ENCODE data around the gene RPS6KB2. TPM values are rescaled to one million over a fixed set of nuclear protein-coding genes. Genes with fewer than 3 reads are reported as not detected.
A peak's percentile ranks its signal among the peaks of the same experiment; 100 is the strongest.

The RPS6KB2 gene
- polyA plus RNA-seq (2013, experiment 1 of 2), result 43.4 TPM
- 42.5 TPM for polyA plus RNA-seq (2013, experiment 2 of 2)

GRCh38 chr11:67428052-67429001 lies at the start of gene RPS6KB2:
TSS of gene RPS6KB2 (plus strand) at chr11:67428494. CDS start at chr11:67428546, 52 bp downstream.
- Histone ChIP-seq H3K4me1 (ENCODE audit: control insufficient read depth, insufficient read depth, low read length, poor library complexity, severe bottlenecking) (peaks cover 6% of the 10 kb centered on the region), H3K4me3 (ENCODE audit: extremely low read depth, insufficient read depth, low read length, poor library complexity, severe bottlenecking) (peak within 1 kb of the TSS; percentile 93), H3K9me3 (ENCODE audit: control insufficient read depth, low read length) (no peaks in the 10 kb centered on the region), H3K27ac (ENCODE audit: low read depth, low read length, severe bottlenecking) (peak within 1 kb of the TSS; percentile 10), H3K36me3 (ENCODE audit: control insufficient read depth, insufficient read depth, low read length) (peaks cover 39% of the 10 kb centered on the region)
- WGBS, 2 experiments (ENCODE audit: insufficient coverage in 2 of 2), result 6 to 7% methylated on average over 49 to 64 of the region's 68 CpGs

DNA sequence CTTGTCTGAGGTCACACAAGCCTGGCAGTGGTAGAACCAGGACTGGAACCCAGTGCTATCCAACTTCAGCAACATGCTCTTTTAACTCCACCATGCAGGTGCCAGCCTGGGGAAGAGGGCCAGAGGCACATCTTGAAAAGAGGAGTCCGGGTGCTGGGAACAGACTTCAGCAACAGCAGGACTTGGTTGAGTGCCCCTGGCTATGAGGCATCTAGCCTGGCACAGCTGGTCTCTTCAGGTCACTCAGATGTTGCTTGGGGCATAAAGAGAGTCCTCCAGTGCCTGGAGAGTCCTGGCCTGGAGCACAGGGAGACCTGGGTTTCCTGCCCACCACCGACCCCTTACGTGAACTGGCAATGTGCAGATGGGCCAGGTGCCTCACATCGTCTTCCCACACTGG lies 49.8 kb upstream of the RPS6KB2 start:
- H3K36me3 ChIP-seq (ENCODE audit: control insufficient read depth, insufficient read depth, low read length), result no peaks in the 10 kb centered on the region
- 91 to 95% methylated on average over 4 of the region's 4 CpGs for WGBS, 2 experiments (ENCODE audit: insufficient coverage in 2 of 2)
- H3K4me3 ChIP-seq (ENCODE audit: extremely low read depth, insufficient read depth, low read length, poor library complexity, severe bottlenecking), result no peak overlapping the region
- H3K9me3 ChIP-seq (ENCODE audit: control insufficient read depth, low read length), result no peaks in the 10 kb centered on the region
- peaks cover 32% of the 10 kb centered on the region for H3K4me1 ChIP-seq (ENCODE audit: control insufficient read depth, insufficient read depth, low read length, poor library complexity, severe bottlenecking)
- H3K27ac ChIP-seq (ENCODE audit: low read depth, low read length, severe bottlenecking), result no peak overlapping the region

DNA sequence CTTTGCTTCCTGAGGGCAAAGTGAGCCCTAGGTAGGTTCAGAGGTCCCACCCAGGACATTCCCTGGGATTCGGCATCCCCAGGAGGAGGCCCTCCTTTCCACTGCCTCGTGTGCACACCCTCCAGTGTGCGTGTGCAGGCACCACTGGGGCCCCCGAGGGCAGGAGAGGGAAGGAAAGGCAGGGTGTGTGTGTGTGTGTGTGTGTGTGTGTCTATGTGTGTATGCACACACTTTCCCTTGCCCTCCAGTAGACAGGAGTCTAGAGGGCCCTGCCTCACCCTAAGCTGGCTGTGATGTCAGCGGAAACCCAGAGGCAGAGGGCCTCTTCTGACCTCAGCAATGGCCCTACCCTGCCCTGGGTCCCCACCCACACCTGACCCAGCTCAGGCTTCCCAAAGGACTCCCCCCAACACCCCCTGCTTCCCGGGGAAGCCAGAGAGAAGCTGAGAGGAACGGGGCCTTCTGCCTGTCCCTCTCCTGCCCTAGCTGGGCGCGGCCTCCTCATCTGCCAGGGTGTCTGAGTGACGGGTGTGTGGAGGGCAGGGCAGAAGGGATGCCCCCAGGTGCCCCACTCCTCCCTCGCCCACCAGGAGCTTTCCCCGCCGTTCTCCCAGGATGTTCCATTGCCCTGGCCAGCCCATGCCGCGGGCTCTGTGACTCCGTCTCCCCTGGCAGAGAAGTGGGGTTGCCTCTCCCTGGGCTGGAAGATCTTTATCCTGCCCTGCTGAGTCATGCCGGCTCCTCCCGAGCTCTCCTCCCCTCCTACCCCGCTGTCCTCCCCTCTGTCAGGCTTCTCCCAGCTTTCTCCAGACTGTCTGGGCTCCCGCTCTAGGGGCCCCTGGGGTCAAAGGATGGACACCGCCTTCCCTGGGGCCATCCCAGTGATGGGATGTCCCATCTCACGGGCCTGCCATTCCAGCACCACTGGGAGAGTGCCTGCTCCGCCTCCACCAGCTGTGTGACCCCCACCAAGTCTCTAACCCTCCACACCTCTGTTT lies 48.9 kb upstream of the RPS6KB2 start:
- WGBS, 2 experiments (ENCODE audit: insufficient coverage in 2 of 2), result 65 to 80% methylated on average over 13 to 17 of the region's 23 CpGs
- no peak overlapping the region for H3K27ac ChIP-seq (ENCODE audit: low read depth, low read length, severe bottlenecking)

GRCh38 chr11:67381244-67381972 lies 46.9 kb upstream of the RPS6KB2 start:
- Histone ChIP-seq H3K27ac (ENCODE audit: low read depth, low read length, severe bottlenecking) (no peak overlapping the region), H3K4me3 (ENCODE audit: extremely low read depth, insufficient read depth, low read length, poor library complexity, severe bottlenecking) (no peak overlapping the region), H3K4me1 (ENCODE audit: control insufficient read depth, insufficient read depth, low read length, poor library complexity, severe bottlenecking) (peaks cover 15% of the 10 kb centered on the region), H3K9me3 (ENCODE audit: control insufficient read depth, low read length) (no peaks in the 10 kb centered on the region), H3K36me3 (ENCODE audit: control insufficient read depth, insufficient read depth, low read length) (no peaks in the 10 kb centered on the region)
- 88 to 92% methylated on average over 10 to 12 of the region's 13 CpGs for WGBS, 2 experiments (ENCODE audit: insufficient coverage in 2 of 2)

More for the DNA sequence above, 48.9 kb upstream of the RPS6KB2 start:
- Histone ChIP-seq H3K36me3 (ENCODE audit: control insufficient read depth, insufficient read depth, low read length) (no peaks in the 10 kb centered on the region), H3K9me3 (ENCODE audit: control insufficient read depth, low read length) (no peaks in the 10 kb centered on the region), H3K4me3 (ENCODE audit: extremely low read depth, insufficient read depth, low read length, poor library complexity, severe bottlenecking) (no peak overlapping the region), H3K4me1 (ENCODE audit: control insufficient read depth, insufficient read depth, low read length, poor library complexity, severe bottlenecking) (peaks cover 31% of the 10 kb centered on the region)

DNA sequence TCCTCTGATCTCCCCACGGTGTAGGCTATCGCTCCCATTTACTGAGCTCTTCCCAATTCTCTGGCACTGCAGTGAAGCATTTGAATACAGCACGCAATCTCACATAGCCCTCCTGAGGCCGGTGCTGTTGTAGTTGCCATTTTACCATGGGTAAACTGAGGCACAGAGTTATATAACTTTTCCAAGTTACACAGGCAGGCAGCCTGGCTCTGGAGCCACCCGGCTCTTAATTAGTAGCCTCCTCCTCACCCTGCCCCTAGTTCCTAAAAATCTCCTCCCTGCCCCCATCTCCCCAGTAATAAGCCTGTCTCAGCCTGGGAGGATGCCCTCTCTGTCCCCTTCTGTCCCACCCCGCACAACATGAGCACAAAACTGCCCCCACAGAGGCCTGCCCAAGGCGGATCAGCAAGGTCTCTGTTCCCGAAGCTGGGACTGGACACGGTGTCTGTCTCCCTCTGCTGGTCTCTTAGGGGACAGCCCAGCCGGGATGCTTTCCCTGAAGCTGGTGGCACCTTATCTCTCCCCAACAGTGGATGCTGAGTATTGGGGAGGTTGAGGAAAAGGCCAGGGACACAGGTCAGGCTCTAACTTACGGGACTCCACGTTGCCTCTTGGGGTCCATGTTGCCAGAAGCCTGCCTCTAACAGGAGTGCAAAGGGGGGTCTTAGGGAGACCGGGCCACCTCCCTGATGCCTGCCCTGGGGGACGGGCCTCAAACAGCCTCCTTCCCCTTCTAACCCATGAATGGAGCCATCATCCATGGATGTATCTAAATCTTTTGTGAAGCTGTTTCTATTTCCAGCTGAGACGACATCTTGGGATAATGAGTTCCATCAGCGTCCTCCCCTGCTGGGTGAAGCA lies 45.8 kb upstream of the RPS6KB2 start:
- Histone ChIP-seq H3K4me1 (ENCODE audit: control insufficient read depth, insufficient read depth, low read length, poor library complexity, severe bottlenecking) (peaks cover 15% of the 10 kb centered on the region), H3K27ac (ENCODE audit: low read depth, low read length, severe bottlenecking) (no peak overlapping the region), H3K4me3 (ENCODE audit: extremely low read depth, insufficient read depth, low read length, poor library complexity, severe bottlenecking) (no peak overlapping the region), H3K9me3 (ENCODE audit: control insufficient read depth, low read length) (no peaks in the 10 kb centered on the region), H3K36me3 (ENCODE audit: control insufficient read depth, insufficient read depth, low read length) (no peaks in the 10 kb centered on the region)
- WGBS, 2 experiments (ENCODE audit: insufficient coverage in 2 of 2), result 45 to 49% methylated on average over 12 to 15 of the region's 16 CpGs

DNA sequence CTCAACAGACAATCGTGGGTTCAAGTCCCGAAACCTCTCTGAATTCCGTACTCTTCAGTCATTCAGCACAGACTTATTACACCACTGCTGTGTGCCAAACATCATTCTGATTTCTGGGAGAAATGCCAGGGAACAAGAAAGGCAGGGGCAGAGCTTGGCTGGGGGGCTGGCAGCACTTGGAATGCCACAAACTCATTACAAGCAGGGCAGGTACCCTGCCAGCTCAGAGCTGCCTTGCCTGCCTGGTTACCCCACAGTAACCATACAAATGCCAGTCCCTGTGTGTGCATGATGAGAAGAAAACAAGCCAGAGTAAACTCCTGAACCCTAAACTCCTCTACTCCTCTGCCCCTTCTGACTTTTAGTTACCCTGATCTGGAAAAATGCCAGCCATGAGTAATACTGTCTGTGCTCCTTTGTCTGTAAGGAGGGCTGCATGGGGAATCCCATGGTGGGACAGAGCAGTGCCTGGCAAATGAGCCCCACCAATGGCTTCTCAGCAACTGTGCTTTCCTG lies 43.4 kb upstream of the RPS6KB2 start:
- Histone ChIP-seq H3K9me3 (ENCODE audit: control insufficient read depth, low read length) (no peaks in the 10 kb centered on the region), H3K4me1 (ENCODE audit: control insufficient read depth, insufficient read depth, low read length, poor library complexity, severe bottlenecking) (peaks cover 5% of the 10 kb centered on the region), H3K36me3 (ENCODE audit: control insufficient read depth, insufficient read depth, low read length) (no peaks in the 10 kb centered on the region), H3K27ac (ENCODE audit: low read depth, low read length, severe bottlenecking) (no peak overlapping the region), H3K4me3 (ENCODE audit: extremely low read depth, insufficient read depth, low read length, poor library complexity, severe bottlenecking) (no peak overlapping the region)
- 90 to 95% methylated on average over 3 of the region's 3 CpGs for WGBS, 2 experiments (ENCODE audit: insufficient coverage in 2 of 2)

GRCh38 chr11:67387069-67387468 lies 41.2 kb upstream of the RPS6KB2 start:
- Histone ChIP-seq H3K27ac (ENCODE audit: low read depth, low read length, severe bottlenecking) (no peak overlapping the region), H3K9me3 (ENCODE audit: control insufficient read depth, low read length) (no peaks in the 10 kb centered on the region), H3K36me3 (ENCODE audit: control insufficient read depth, insufficient read depth, low read length) (no peaks in the 10 kb centered on the region), H3K4me1 (ENCODE audit: control insufficient read depth, insufficient read depth, low read length, poor library complexity, severe bottlenecking) (peaks cover 10% of the 10 kb centered on the region), H3K4me3 (ENCODE audit: extremely low read depth, insufficient read depth, low read length, poor library complexity, severe bottlenecking) (no peak overlapping the region)
- WGBS, 2 experiments (ENCODE audit: insufficient coverage in 2 of 2), result 34 to 49% methylated on average over 7 to 8 of the region's 9 CpGs

GRCh38 chr11:67387518-67387917 lies 40.8 kb upstream of the RPS6KB2 start:
- Histone ChIP-seq H3K36me3 (ENCODE audit: control insufficient read depth, insufficient read depth, low read length) (no peaks in the 10 kb centered on the region), H3K27ac (ENCODE audit: low read depth, low read length, severe bottlenecking) (no peak overlapping the region), H3K9me3 (ENCODE audit: control insufficient read depth, low read length) (no peaks in the 10 kb centered on the region), H3K4me1 (ENCODE audit: control insufficient read depth, insufficient read depth, low read length, poor library complexity, severe bottlenecking) (peaks cover 7% of the 10 kb centered on the region), H3K4me3 (ENCODE audit: extremely low read depth, insufficient read depth, low read length, poor library complexity, severe bottlenecking) (no peak overlapping the region)
- 46 to 73% methylated on average over 3 of the region's 6 CpGs for WGBS, 2 experiments (ENCODE audit: insufficient coverage in 2 of 2)

DNA sequence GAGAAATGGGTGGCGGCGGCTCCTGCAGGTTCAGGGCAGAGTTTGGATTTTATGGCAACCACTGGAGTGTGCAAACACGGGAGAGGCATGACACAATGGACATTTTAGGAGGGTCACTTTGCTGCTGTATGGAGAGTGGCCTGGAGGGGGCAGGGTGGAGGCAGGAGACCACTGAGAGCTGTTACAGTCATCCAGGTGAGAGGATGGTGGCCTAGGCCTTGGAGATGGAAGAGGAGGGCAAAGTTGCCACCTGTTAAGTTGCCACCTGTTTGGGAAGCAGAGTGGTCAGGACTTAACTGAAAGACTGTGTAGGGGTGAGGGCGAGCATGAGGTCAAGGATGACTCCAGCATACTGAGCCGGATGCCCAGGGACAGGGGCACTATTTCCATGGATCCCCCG lies 38.8 kb upstream of the RPS6KB2 start:
- Histone ChIP-seq H3K27ac (ENCODE audit: low read depth, low read length, severe bottlenecking) (no peak overlapping the region), H3K36me3 (ENCODE audit: control insufficient read depth, insufficient read depth, low read length) (peaks cover 9% of the 10 kb centered on the region), H3K9me3 (ENCODE audit: control insufficient read depth, low read length) (no peaks in the 10 kb centered on the region), H3K4me3 (ENCODE audit: extremely low read depth, insufficient read depth, low read length, poor library complexity, severe bottlenecking) (no peak overlapping the region), H3K4me1 (ENCODE audit: control insufficient read depth, insufficient read depth, low read length, poor library complexity, severe bottlenecking) (peaks cover 9% of the 10 kb centered on the region)
- whole genome bisulfite sequencing, 2 experiments (ENCODE audit: insufficient coverage in 2 of 2), result 75% methylated on average over 5 to 6 of the region's 6 CpGs
